Dendritic cell treated with granulocyte-macrophage colony-stimulating factor and Interleukin-4, amounts not matched to agents 40 ng/mL and 50 ng/mL, for 4 days (primary cell): Measurements from ENCODE around the gene TCF19.
A peak's percentile ranks its signal among the peaks of the same experiment; 100 is the strongest.

ENCODE experiments used
- H3K27ac Mint-ChIP-seq: one replicate; pipeline ENCODE4 v1.8.0; 2022; ENCODE audit warnings: mild to moderate bottlenecking, mixed read lengths
- H3K27me3 Mint-ChIP-seq: one replicate; pipeline ENCODE4 v1.8.0; 2022; ENCODE audit warnings: mild to moderate bottlenecking, mixed read lengths
- H3K36me3 Mint-ChIP-seq: one replicate; pipeline ENCODE4 v1.8.0; 2022; ENCODE audit warnings: low read depth, mixed read lengths
- H3K4me1 Mint-ChIP-seq: one replicate; pipeline ENCODE4 v1.8.0; 2022; ENCODE audit warnings: low read depth, mixed read lengths
- H3K4me3 Mint-ChIP-seq: one replicate; pipeline ENCODE4 v1.8.0; 2022; ENCODE audit warnings: mild to moderate bottlenecking, moderate library complexity, mixed read lengths
- H3K9me3 Mint-ChIP-seq: one replicate; pipeline ENCODE4 v1.8.0; 2022; ENCODE audit warnings: mixed read lengths
- intact Hi-C: fragments of 100-400 bp; cut with micrococcal nuclease; formaldehyde crosslinking; loops from one replicate; pipeline ENCODE4 v1.15.0; 2022

Gene TCF19

DNA sequence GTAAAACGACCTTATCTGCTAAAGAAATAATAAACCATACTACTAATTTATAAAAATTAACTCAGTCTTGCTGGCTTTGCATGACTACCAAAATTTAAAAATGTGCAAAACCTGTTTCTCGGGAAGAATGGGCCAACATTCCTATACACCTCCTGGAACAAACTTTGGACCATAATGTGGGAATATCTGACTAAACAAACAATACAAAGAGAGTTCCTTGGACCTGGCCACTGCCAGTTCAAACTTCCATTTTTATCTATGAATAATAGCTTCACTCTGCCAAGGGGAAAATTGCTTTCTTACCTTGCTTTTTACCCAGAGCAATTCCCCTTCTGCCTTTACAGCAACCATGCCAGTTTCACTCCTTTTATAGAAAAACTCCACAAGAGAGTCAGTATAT lies 50.7 kb downstream of the TCF19 start:
- intact Hi-C loops, result no loop called here
- no peak overlapping the region for H3K27ac Mint-ChIP-seq
- H3K9me3 Mint-ChIP-seq, result no peaks in the 10 kb centered on the region
- no peaks in the 10 kb centered on the region for H3K36me3 Mint-ChIP-seq
- H3K4me3 Mint-ChIP-seq, result no peak overlapping the region
- H3K27me3 Mint-ChIP-seq, result no peaks in the 10 kb centered on the region
- peaks cover 38% of the 10 kb centered on the region for H3K4me1 Mint-ChIP-seq

DNA sequence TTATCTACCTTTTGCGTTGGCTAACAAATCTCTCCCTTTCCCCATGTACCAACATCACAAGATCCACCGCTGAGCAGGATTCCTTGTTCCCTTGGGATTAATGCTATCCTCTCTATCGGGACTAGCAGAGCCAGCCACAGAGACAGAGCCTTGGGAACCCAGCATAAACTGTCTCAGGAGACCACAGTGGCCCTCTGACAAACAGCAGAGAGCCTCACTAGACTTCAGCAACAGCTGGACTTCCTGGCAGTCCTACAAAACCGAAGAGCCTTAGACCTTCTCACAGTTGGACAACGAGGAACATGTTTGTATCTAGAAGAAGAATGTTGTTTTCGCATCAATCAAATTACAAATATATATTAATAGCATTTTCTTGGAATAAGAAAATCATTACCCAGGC lies 51.7 kb downstream of the TCF19 start:
- intact Hi-C loops, result no loop called here
- Mint-ChIP-seq H3K4me3 (no peak overlapping the region), H3K36me3 (no peaks in the 10 kb centered on the region), H3K27ac (peak overlapping the region; percentile 8), H3K4me1 (peaks cover 32% of the 10 kb centered on the region), H3K27me3 (no peaks in the 10 kb centered on the region), H3K9me3 (no peaks in the 10 kb centered on the region)

DNA sequence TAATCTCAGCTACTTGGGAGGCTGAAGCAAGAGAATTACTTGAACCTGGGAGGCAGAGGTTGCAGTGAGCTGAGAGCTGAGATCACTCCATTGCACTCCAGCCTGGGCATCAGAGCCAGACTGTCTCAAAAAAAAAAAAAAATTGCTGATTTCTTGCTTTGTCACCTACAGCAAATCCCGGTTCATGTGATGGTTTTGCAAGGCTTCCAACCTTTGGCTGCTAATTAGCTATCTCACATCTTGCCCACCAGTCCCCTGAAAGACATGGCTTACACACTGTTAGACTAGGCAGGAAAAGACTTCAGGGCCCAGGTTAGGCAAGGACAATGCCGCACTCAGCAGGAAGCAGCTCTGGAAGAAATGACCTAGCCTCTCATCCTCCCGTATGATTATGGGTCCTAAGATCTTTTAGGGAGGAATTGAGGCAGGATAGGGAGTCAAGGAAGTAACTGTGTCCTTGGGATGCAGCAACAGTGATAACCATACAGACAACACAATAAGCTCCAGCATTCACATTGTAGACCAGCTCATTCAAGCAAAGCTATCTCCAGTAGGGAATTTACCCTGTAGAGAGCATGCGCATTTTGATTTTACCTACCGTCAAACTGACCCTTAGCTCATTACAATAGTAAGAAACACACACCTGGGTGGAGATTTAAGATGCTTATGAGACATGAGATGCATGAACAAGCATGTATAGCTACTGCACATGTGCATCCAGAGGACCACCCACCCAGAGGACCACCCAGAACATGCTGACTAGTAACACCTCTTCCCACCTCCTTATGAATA lies 52.5 kb downstream of the TCF19 start:
- intact Hi-C loops, result no loop called here
- no peaks in the 10 kb centered on the region for H3K27me3 Mint-ChIP-seq
- no peak overlapping the region for H3K4me3 Mint-ChIP-seq
- no peak overlapping the region for H3K27ac Mint-ChIP-seq
- no peaks in the 10 kb centered on the region for H3K36me3 Mint-ChIP-seq
- peaks cover 28% of the 10 kb centered on the region for H3K4me1 Mint-ChIP-seq
- H3K9me3 Mint-ChIP-seq, result no peaks in the 10 kb centered on the region
